Ramos (cell line): ENCODE data around the gene U2AF2.
"Not testable (repeated sequence)": the region's sequence is repeated elsewhere in the genome, so short reads cannot be mapped to it uniquely, and the experiment has no call there.

ENCODE experiments used
- in situ Hi-C: fragments of 300-500 bp; cut with MboI; formaldehyde crosslinking; loops from one replicate; pipeline ENCODE4 v1.14.3; 2022; ENCODE audit warnings: low sequenced_read_pairs; ENCODE audit not compliant: unreplicated experiment

U2AF2 gene

DNA sequence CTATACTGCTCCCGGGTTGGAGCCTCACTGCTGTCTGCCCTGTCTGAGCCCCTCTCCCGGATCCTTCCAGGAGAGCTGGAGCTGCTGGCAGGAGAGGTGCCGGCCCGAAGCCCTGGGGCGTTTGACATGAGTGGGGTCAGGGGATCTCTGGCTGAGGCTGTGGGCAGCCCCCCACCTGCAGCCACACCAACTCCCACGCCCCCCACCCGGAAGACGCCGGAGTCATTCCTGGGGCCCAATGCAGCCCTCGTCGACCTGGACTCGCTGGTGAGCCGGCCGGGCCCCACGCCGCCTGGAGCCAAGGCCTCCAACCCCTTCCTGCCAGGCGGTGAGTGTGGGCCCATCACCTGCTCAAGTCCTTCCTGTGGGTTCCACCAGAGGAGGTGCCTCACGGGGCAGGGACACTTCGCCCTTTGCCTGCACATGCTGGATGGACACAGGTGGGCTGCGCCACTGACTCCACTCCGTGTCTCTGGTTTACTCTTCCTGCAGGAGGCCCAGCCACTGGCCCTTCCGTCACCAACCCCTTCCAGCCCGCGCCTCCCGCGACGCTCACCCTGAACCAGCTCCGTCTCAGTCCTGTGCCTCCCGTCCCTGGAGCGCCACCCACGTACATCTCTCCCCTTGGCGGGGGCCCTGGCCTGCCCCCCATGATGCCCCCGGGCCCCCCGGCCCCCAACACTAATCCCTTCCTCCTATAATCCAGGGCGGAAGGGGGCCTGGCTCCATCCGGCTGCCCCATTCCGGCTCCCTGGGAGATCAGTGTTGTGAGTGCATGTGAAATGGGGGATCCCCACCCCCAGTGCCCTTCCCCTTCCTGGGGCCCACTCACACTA lies 40.0 kb downstream of the U2AF2 start:
- in situ Hi-C loops, result no loop called here

DNA sequence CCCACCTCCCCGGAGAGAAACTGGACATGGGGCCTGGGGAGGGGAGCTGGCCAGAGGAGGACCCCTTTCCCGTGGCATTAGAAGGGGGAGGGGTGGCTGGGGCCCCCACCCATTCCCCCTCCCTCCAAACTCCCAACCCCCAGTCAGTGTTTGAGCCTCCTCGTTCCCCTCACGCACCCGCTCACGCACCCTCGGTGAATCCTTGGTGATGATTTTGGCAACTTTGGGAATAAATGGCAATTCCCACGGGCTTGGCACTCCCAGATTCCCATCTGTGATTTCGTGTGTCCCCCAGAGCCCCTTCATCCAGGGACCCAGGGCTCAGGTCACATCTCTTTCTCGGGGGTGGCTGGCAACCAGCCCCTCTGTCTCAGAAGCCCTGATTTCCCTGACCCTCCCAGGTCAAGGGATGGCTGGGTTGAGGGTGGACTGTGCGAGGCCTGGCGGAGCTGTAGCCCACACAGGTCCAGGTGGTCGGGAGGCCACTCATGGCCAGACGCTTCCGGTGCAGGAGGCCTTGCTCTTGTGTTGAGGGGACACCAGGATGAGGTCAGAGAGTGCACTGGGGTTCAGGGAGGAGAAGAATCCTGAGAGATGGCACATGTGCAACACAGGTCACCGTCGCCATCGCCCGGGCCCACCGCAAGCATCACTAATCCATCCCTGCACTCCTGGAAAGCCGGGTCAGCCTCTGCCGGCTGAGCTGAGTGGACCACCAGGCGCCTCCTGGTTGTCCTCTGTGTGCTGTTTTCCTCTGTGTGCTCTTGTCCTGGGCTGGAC lies 40.9 kb downstream of the U2AF2 start:
- in situ Hi-C loops, result no loop called here

DNA sequence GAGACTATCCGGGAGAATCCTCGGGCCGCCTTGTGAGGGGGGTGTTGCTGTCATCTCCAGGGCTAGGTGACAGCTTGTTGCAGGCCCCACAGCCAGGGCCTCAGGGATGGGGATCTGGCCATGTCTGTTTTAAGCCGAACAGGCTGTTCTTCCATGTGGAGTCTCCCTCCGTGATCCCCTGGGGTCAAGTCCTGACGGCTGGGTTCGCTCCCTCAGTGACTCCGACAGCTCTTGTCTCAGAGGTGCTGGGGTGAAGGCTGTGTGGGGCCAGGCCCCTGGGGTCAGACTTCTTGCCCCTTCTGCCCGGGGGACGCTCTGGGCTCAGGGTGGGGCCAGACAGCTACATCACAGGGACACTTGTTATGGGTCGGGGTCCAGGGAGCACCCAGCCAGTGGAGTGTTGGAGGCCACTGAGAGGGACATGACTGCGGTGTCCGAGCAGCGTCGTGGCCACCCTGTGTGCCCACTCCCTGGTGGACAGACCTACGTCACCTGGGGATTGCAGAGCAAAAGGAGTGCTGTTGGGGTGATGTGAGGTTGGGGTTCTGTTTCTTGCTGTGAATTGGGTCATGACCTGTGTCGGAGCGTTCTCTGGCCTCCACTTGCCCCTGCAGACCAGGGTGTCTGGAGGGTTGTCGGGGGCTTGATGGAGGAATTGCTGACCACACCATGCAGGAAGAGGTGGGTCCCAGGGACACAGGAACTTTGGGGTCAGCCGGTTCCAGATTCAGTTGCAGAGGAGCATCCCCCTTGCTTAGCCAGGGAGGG lies 41.6 kb downstream of the U2AF2 start:
- in situ Hi-C loops, result no loop called here

DNA sequence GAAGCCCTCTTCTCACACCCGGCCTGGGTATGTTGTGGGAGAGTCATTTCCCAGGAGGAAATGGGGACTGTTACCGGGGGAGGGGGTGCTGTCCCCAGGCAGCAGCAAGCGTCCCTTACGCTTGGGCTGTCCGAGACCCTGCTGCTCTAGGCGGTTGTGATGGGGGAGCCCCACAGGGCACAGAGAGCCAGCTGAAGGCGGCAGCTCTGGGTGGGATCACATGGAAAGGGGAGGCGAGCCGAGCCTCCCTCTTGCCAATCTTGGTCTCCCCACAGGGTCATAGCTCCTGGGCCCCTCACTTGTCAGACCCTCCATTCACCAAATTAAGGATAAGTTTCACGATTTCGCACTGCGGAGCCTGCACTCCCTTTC lies 42.2 kb downstream of the U2AF2 start:
- in situ Hi-C loops, result no loop called here

DNA sequence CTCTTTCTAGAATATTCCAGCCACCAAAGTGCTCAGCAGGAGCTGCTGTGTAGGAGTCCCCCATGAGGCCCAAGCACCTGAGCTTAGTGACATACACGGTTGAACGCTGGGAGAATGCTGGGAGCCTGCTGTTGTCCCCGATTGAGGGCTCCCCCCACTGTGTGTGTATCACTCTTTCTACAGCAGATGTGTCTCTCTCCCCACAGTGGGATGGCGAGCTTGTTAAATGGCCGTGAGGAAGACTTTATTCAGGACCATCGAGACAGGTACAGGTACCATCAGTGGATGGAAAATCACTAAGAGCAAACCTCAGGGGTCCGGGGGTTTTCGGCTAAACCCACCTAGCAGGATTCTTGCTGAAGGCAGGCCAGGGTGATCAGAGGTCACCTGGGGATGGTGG lies 42.9 kb downstream of the U2AF2 start:
- in situ Hi-C loops, result no loop called here

DNA sequence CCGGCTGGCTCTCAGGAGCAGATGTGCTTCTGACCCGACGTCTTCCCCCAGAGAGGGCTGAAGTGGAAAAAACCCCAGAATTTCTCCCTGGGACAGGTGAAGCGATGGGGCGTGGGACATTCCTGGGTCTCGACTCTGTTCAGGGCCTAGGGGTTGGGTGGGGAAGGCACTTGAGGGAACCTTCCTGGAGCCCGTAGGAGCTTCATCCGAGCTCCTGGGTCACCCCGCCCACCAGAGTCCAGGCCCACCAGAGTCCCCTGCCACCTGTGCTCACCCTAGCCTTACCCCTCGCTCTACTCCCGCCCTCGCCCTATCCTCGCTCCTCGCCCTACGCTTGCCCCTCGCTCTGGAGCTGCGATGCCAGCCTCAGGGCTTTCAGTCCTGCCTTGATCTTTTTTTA lies 43.4 kb downstream of the U2AF2 start:
- in situ Hi-C loops, result no loop called here

DNA sequence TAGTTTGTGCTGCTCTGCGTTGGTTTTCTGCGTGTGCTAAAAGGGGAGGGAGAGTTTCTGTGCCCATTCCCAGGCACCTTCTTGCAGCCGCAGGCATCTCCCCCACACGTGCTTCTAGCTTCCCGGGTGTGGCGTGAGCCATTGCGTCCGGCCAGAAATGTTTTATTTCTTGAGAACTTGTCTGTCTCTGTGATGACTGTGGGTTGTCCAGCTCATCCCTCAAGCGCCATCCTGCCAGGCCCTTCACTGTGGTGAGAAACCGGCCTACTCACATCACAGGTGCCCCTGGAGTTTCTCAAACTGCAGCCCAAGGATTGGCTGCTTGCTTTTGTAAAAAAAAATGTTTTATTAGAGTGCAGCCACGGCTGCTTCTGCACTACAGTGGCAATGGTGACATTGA lies 44.4 kb downstream of the U2AF2 start:
- in situ Hi-C loops, result no loop called here

DNA sequence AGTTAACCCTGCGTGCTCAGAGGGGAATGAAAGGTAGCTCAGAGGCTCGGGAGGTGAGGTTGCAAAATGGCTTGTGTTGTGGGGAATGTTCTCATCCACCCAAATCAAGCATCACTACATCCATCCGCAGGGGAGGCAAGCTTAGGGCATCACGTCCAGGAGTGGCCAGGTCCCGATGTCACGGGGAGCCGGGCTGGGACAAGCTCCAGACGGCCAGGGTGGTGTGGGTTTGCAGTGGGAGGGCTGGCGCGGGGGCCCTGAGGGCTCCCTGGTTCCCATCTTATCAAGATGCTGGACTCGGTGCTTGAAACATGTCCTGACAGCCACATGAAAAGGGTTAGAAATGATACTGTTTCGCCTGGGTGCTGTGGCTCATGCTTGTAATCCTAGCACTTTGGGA lies 46.0 kb downstream of the U2AF2 start:
- in situ Hi-C loops, result no loop called here

DNA sequence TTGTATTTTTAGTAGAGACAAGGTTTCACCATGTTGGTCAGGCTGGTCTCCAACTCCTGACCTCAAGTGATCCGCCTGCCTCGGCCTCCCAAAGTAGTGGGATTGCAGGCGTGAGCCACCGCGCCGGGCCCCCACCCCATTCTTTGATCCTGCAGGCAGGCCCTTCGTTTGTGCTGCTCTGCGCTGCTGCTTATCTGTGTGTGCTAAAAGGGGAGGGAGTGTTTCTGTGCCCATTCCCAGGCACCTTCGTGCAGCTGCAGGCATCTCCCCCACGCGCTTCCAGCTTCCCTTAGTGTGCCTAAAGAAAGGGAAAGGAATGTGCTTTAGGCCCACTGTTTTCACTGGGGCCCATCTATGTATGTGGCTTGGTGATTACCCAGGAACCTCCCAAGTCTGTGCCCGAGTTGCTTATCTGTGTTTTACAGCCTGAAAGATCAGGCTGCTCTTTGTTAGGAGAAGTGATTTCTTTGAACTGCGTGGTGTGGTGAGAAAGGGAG lies 47.3 kb downstream of the U2AF2 start:
- in situ Hi-C loops, result no loop called here

DNA sequence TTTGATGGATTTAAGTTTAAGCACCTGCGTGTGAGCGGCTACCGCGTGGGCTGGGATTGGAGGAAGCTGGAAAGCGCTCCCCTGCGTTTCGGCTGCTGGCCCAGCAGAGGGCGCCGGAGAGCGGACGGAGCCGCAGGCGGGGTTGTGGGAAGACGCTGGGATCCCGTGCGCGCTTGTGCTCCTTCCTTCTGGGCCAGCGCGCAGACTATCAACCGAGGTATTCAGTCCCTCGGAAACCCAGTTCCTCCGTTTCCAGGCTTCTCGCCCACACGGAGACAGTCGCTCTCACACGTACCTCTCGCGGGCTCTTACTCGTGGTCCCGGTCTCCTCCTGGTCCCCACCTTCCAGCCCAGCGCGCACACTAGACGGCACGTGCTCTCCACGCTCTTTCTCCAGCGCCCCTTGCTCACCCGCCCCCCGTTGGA lies 49.0 kb downstream of the U2AF2 start:
- in situ Hi-C loops, result no loop called here

DNA sequence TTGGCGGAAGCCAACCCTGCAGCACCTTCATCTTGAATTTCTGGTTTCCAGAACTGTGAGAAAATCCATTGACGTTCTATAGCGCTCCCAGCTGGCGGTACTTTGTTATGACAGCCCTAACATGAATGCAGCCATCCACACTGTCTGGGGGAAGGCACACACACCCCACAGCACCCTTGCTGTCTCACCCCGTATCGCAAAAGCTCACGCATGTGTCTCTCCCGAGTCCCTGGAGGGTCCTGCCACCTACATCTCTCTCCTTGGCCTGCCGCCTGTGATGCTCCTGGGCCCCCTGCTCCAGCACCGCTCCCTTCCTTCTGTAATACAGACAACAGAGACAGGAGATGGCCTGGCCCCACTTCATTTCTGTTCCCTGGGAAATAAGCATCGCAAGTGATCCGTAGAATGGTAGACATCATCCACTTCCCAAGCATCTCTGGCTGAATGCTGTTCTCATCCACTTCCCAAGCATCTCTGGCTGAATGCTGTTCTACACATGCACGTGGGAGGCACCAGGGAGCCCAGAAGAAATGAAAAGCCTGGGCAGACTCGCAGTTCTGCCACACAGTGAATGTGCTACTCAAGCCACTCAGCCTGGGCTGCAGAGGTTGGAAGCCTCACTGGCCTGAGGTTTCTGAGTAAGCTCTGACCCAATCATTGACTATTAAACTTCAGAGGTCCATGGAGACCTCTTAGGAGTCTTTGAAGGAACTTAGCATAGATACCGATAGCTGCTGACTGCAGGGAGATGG lies 49.8 kb downstream of the U2AF2 start:
- in situ Hi-C loops, result no loop called here

DNA sequence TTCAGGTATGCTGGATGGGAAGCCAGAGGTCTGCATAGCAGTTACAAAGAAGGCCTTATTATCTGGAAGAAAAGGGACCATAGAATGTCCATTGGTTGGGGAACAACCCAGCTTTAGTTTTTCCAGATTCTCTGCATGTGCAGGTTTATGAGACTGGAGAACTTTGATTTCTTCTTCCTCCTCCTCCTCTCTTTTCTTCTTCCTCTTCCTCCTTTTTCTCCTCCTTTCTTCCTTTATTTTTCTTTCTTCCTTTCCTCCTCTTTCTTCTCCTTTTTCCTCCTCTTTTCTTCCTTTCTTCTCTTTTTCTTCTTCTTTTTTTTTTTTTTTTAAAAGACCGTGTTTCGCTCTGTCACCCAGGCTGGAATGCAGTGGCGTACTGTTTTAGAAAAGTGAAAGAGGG lies 51.1 kb downstream of the U2AF2 start:
- in situ Hi-C loops, result no loop called here

DNA sequence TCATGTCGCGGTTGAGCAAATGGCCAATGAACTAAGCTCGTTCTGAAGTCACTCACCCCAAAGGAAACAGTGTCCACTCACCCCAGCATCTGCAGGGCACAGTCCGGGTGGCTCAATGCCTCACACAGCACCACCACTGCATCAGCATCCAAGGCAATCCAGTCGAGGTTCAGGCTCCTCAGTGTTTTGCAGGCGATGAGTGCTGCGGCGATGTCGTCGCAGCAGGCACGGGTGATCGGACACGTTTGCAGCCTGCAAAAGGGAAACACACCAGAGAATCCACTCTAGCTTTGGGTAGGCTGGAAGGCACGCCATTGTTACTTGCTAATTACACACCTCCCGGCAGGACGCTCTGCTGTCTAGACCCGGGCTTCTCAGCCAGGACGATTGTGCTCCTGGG lies 56.9 kb downstream of the U2AF2 start:
- in situ Hi-C loops, result no loop called here

DNA sequence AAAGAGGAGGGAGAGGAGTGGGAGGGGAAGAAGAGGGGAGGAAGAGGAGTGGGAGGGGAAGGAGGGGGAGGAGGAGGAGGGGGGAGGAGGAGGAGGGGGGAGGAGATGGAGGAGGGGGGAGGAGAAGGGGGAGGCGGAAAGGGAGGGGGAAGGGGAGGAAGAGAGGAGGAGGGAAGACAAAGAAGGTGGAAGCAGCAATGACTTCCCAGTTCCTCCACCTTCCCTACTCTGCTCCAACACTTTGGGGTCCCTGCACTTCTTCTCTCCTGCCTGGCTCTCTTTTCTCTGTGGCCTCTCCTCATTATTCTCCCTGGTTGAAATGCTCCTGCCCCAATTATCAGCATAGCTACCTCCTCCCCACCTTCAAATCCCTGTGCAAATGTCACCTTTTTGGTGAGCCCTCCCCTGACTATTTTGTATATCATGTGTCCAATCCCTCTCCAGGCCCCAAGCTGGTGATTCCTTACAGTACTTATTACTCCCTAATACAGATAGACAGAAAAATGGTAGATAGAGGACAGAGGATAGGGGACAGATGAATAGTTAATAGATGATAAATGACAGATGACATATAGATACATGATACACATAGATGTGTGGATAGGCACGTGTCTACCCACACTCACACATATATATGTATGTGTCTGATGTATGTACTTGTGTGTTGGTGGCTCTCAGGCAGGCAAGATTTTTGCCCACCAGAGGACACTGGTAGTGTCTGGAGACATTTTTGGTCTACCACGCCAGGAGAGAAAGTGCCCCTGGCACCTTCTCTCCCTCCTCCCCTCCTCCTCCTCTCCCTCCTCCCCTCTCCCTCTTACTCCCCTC lies 58.2 kb downstream of the U2AF2 start:
- in situ Hi-C loops, result no loop called here

DNA sequence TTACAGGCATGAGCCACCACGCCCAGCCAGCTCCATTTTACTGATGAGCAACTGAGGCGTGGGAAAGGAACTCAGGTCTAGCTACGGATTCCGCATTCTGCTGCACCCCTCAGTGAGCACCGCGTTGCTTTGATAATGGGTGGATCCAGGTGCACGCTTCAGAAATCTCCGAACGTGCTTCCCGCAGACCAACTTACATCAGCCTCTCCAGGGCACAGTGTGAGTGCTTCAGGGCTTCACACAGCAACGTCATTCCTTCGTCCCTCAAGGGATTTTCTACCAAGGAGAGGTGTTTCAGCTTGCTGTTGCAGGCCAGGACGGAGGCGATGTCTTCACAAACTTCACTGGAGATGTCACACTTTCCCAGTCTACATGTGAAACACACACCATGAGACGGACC lies 61.7 kb downstream of the U2AF2 start:
- in situ Hi-C loops, result no loop called here

DNA sequence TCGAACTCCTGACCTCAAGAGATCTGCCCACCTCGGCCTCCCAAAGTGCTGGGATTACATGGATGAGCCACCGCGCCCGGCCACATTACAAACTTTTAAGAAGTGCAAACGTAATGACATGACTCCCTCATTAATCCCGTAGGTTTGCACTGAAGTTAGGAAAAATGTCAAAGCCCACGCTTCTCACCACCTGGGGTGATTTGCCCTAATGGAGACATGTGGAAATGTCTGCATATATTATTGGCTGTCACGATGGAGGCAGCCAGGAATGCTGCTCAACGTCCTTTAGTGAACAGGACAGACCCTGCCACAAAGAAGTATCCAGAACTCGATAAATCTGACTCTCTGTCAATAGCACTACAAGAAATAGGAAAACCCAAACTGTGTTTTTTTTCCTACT lies 62.4 kb downstream of the U2AF2 start:
- in situ Hi-C loops, result no loop called here

DNA sequence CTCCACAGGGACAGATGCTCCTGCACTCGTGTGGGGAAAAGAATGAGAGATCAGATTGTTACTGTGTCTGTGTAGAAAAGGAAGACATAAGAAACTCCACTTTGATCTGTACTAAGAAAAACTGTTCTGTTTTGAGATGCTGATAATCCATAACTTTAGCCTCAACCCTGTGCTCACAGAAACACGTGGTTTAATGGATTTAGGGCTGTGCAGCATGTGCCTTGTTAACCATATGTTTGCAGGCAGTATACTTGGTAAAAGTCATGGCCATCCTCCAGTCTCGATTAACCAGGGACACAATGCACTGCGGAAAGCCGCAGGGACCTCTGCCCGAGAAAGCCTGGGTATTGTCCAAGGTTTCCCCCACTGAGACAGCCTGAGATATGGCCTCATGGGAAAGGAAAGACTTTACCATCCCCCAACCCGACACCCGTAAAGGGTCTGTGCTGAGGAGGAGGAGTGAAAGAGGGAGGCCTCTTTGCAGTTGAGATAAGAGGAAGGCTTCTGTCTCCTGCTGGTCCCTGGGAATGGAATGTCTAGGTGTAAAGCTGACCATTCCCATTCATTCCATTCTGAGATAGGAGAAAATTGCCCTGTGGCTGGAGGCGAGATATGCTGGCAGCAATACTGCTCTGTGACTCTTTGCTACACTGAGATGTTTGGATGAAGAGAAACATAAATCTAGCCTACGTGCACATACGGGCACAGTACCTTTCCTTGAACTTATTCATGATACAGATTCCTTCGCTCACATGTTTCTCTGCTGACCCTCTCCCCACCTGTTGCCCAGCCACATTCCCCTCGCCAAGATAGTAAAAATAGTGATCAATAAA lies 63.3 kb downstream of the U2AF2 start:
- in situ Hi-C loops, result not testable (repeated sequence)

DNA sequence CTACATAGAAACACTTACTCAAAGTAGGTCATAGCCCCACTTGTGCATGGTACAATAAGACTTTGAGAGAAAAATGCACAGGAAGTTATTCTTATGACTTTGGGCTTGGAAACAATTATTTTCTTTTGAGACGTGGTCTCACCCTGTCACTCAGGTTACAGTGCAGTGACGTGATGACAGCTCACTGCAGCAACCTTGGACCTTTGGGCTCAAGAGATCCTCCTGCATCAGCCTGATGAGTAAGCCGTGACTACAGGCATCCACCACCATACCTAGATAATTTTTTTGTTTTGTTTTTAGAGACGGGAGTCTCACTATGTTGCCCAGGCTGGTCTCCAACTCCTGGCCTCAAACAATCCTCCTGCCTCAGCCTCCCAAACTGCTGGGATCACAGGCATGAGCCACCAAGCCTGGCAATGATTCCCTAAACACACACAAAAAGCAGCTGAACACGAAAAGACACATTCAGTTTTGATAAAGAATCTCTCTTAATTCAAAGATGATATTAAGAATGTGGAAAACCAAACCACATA lies 65.4 kb downstream of the U2AF2 start:
- in situ Hi-C loops, result no loop called here
